PC-3 (cell line): Measurements from ENCODE around the gene EIF6.

ENCODE experiments used
- EZH2 ChIP-seq: fragments of 300-600 bp; sonication (generic); IDR thresholded peaks from one replicate; pipeline ENCODE4 v1.6.1; 2017; ENCODE audit warnings: antibody characterized with exemption, mild to moderate bottlenecking, low read length; ENCODE audit not compliant: unreplicated experiment
- EZH2phosphoT487 ChIP-seq: fragments of 300-600 bp; sonication (generic); IDR thresholded peaks from 2 replicates; pipeline ENCODE4 v1.6.1; 2018; ENCODE audit warnings: mild to moderate bottlenecking, antibody characterized with exemption, low read length, borderline replicate concordance
- TF ChIP-seq, protein P1 (sequence below): fragments of 300-600 bp; sonication (generic); conservative IDR thresholded peaks from 2 replicates; pipeline ENCODE4 v1.5.1; 2017; ENCODE audit warnings: antibody characterized with exemption, low read depth, mild to moderate bottlenecking, low read length

- TF ChIP-seq, protein P1, sequence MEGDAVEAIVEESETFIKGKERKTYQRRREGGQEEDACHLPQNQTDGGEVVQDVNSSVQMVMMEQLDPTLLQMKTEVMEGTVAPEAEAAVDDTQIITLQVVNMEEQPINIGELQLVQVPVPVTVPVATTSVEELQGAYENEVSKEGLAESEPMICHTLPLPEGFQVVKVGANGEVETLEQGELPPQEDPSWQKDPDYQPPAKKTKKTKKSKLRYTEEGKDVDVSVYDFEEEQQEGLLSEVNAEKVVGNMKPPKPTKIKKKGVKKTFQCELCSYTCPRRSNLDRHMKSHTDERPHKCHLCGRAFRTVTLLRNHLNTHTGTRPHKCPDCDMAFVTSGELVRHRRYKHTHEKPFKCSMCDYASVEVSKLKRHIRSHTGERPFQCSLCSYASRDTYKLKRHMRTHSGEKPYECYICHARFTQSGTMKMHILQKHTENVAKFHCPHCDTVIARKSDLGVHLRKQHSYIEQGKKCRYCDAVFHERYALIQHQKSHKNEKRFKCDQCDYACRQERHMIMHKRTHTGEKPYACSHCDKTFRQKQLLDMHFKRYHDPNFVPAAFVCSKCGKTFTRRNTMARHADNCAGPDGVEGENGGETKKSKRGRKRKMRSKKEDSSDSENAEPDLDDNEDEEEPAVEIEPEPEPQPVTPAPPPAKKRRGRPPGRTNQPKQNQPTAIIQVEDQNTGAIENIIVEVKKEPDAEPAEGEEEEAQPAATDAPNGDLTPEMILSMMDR = no peak
- TF ChIP-seq EZH2 = no peak
- no peak for TF ChIP-seq EZH2phosphoT487
Measured at GRCh38 chr20:35326740-35327073, 42.1 kb upstream of the EIF6 start.
